GM12891 (cell line): ENCODE results near the gene MORC2.

Experiments
- POLR2A ChIP-seq: IDR thresholded peaks from 2 replicates; pipeline ENCODE4 v1.6.1; 2011; ENCODE audit warnings: low read depth, low read length, control low read depth
- POLR2AphosphoS5 ChIP-seq: IDR thresholded peaks from 2 replicates; pipeline ENCODE4 v1.6.1; 2011; ENCODE audit warnings: low read depth, low read length, control low read depth
- SPI1 ChIP-seq: IDR thresholded peaks from 2 replicates; pipeline ENCODE4 v1.6.1; 2011; ENCODE audit warnings: low read depth, low read length, control low read depth
- TAF1 ChIP-seq: IDR thresholded peaks from 2 replicates; pipeline ENCODE4 v1.6.1; 2011; ENCODE audit warnings: low read depth, low read length, control low read depth

GRCh38 chr22:30944986-30945385 lies 23.6 kb downstream of the MORC2 start:
- TF ChIP-seq SPI1 (no peak), POLR2AphosphoS5 (no peak), TAF1 (no peak), POLR2A (no peak)
